ENCODE measurements around the gene SH3RF3.

GRCh38 chr2:109331896-109332848 is 203.2 kb downstream of the SH3RF3 start:
- no peak for TF ChIP-seq CTCF (IDR thresholded peaks at IDR 0.05)
- no peak for TF ChIP-seq POLR2A (IDR thresholded peaks at IDR 0.05)

Data from vagina (tissue), 2 donors.